Neural crest cell (in vitro differentiated cells): ENCODE measurements around the gene CPA1. TPM values are rescaled to one million over a fixed set of nuclear protein-coding genes. Genes with fewer than 3 reads are reported as not detected.

ENCODE experiments used
- DNase-seq: peaks from one replicate; pipeline ENCODE4 v3.0.0; 2021; ENCODE audit warnings: low read depth, mixed read lengths, low spot score
- H3K27ac Mint-ChIP-seq: one replicate; pipeline ENCODE4 v1.8.0; 2021; ENCODE audit warnings: mild to moderate bottlenecking, mixed read lengths; ENCODE audit not compliant: unreplicated experiment
- H3K27me3 Mint-ChIP-seq: 2 replicates; pipeline ENCODE4 v1.8.0; 2021; ENCODE audit warnings: low read depth, mild to moderate bottlenecking, mixed read lengths
- H3K36me3 Mint-ChIP-seq: 2 replicates; pipeline ENCODE4 v1.8.0; 2021; ENCODE audit warnings: low read depth, mild to moderate bottlenecking, mixed read lengths
- H3K4me1 Mint-ChIP-seq: 2 replicates; pipeline ENCODE4 v1.8.0; 2021; ENCODE audit warnings: mixed read lengths
- H3K4me3 Mint-ChIP-seq: one replicate; pipeline ENCODE4 v1.8.0; 2021; ENCODE audit warnings: mild to moderate bottlenecking, mixed read lengths
- H3K9me3 Mint-ChIP-seq: 2 replicates; pipeline ENCODE4 v1.8.0; 2021; ENCODE audit warnings: mixed read lengths
- total RNA-seq: library from RNA; stranded (reverse); gene quantifications from 2 replicates; pipeline ENCODE4 v1.2.1, GENCODE V29; 2021
- TF ChIP-seq, protein P1 (sequence below): fragments of 200-600 bp; sonication (generic); conservative IDR thresholded peaks from 2 replicates; pipeline ENCODE4 v1.5.0; 2021; ENCODE audit warnings: antibody characterized with exemption, mild to moderate bottlenecking

Gene CPA1
- total RNA-seq, 1 donor from 2014 or later = not detected

DNA sequence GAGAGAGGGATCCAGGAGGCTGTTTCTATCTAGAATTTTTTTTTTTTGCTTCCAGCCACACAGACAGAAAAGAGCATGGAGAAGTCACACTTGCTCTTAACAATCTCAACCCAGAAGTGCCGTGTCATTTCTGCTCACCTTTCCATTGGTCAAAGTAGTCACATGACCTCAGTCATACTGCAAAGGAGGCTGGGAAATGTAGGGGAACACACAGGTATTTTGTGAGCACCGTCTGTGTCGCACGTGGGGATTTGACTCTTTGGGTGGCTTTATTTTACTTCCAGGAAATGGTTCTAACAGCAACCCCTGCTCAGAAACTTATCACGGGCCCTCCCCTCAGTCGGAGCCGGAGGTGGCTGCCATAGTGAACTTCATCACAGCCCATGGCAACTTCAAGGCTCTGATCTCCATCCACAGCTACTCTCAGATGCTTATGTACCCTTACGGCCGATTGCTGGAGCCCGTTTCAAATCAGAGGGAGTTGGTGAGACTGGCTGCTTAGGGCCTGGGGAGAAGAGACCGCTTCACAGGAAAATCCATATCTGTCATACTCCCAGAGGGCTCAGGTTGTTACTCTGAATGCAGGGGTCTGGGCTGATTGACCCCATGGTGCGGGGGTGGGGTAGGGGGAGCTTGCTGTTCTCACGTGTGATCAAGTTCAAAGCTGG, 13.1 kb upstream of the CPA1 start:
- H3K9me3 Mint-ChIP-seq = no peaks in the 10 kb centered on the region
- H3K36me3 Mint-ChIP-seq = no peaks in the 10 kb centered on the region
- no peak for DNase-seq
- no peak overlapping the region for H3K4me3 Mint-ChIP-seq
- H3K4me1 Mint-ChIP-seq = peaks cover 47% of the 10 kb centered on the region
- TF ChIP-seq, protein P1, sequence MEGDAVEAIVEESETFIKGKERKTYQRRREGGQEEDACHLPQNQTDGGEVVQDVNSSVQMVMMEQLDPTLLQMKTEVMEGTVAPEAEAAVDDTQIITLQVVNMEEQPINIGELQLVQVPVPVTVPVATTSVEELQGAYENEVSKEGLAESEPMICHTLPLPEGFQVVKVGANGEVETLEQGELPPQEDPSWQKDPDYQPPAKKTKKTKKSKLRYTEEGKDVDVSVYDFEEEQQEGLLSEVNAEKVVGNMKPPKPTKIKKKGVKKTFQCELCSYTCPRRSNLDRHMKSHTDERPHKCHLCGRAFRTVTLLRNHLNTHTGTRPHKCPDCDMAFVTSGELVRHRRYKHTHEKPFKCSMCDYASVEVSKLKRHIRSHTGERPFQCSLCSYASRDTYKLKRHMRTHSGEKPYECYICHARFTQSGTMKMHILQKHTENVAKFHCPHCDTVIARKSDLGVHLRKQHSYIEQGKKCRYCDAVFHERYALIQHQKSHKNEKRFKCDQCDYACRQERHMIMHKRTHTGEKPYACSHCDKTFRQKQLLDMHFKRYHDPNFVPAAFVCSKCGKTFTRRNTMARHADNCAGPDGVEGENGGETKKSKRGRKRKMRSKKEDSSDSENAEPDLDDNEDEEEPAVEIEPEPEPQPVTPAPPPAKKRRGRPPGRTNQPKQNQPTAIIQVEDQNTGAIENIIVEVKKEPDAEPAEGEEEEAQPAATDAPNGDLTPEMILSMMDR = no peak
- no peak overlapping the region for H3K27ac Mint-ChIP-seq
- no peaks in the 10 kb centered on the region for H3K27me3 Mint-ChIP-seq

DNA sequence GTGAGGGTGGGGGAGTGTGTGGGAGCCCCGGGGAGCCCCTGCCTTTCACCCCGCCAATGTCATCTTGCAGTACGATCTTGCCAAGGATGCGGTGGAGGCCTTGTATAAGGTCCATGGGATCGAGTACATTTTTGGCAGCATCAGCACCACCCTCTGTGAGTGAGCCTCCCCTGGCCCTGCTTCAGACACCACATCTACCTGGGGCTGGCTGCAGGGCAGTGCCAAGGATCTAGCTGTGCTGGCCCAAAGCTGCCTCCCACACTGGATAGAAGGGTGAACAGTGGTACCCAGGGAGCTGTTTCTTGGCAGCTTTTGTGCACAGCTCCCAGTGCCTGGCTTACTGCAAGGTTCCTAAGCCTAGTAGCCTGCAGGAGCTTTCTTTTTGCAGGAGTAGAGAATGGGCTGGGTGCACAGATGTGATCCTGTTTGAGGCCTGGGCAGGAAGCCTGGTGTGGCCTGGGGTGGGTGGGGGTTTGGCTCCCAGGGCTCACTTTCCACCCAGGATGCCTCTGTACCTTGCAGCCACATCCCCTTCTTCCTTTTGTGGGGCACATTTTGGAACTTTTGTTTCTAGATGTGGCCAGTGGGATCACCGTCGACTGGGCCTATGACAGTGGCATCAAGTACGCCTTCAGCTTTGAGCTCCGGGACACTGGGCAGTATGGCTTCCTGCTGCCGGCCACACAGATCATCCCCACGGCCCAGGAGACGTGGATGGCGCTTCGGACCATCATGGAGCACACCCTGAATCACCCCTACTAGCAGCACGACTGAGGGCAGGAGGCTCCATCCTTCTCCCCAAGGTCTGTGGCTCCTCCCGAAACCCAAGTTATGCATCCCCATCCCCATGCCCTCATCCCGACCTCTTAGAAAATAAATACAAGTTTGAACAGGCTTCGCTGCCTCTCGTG, 12.2 kb upstream of the CPA1 start:
- TF ChIP-seq, protein P1 = no peak
- H3K27ac Mint-ChIP-seq = peak overlapping the region; percentile 50
- DNase-seq = no peak
- no peaks in the 10 kb centered on the region for H3K27me3 Mint-ChIP-seq
- H3K4me1 Mint-ChIP-seq = peaks cover 56% of the 10 kb centered on the region
- H3K4me3 Mint-ChIP-seq = no peak overlapping the region
- no peaks in the 10 kb centered on the region for H3K36me3 Mint-ChIP-seq
- no peaks in the 10 kb centered on the region for H3K9me3 Mint-ChIP-seq

DNA sequence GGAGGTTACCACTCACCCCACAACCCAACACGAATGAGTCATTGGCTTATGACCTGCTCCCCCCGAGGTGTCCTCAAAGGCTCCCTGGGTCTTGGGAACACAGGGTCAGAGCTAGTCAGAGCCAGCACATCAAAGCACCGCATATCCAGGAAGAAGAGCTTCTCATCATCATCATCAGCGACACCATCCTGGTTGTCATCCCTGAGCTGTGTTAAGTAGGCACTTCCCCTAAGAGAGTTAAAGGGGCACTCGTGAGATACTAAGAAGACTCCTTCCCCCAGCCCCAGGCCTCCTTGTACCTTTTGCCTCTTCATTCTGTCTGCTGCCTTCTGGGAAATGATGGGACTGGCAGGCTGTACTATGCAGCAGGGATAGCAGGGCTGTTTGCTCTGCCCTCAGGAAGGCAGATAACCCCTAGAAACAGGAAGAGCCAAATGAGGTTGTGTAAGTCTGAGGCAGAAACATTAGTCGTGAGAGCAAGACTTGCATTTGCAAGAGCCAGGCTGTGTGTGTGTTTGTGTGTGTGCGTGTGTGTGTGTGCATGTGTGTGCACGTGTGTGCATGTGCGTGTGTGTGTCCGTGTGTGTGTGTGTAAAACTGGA, 11.1 kb upstream of the CPA1 start:
- Mint-ChIP-seq H3K27me3 (no peaks in the 10 kb centered on the region), H3K4me3 (no peak overlapping the region), H3K27ac (peak overlapping the region; percentile 27), H3K36me3 (no peaks in the 10 kb centered on the region), H3K4me1 (peaks cover 64% of the 10 kb centered on the region), H3K9me3 (no peaks in the 10 kb centered on the region)
- DNase-seq = no peak
- TF ChIP-seq, protein P1 = no peak

DNA sequence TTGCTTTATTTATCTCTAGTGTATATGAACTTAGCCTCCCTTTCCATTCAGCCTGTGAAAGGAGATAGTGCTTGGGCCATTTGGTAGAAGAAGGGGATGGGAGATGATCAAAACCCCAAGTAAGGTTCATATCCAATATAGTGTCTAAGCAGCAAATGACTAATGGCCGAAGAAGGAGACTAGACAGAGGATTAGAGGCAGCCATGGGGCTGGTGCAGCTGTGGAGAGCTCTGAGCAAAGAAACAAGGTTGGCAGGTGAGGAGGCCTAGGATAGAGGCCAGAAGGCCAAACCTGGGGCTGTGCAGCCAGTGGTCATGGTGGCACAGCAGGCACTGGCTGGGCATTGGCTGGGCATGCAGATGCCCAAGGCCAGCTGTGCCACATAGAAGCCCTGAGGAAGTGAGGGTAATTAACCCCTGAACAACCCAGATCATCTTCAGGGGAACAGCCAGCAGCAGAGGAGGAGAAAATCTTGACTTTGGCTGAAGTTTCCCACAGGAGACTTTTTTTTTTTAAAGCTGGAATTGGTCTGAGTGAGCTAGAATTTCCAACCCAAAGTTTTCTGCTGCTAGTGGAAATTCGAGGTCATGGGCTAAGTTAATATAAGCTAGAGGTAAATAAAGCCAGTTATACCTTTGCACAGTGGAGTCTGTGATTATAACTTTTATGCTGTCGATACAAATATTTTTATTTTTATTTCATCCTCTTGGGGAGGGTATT, 10.3 kb upstream of the CPA1 start:
- H3K4me3 Mint-ChIP-seq = no peak overlapping the region
- H3K9me3 Mint-ChIP-seq = no peaks in the 10 kb centered on the region
- H3K4me1 Mint-ChIP-seq = peaks cover 64% of the 10 kb centered on the region
- H3K36me3 Mint-ChIP-seq = no peaks in the 10 kb centered on the region
- TF ChIP-seq, protein P1 = no peak
- no peak for DNase-seq
- H3K27ac Mint-ChIP-seq = no peak overlapping the region
- H3K27me3 Mint-ChIP-seq = no peaks in the 10 kb centered on the region

DNA sequence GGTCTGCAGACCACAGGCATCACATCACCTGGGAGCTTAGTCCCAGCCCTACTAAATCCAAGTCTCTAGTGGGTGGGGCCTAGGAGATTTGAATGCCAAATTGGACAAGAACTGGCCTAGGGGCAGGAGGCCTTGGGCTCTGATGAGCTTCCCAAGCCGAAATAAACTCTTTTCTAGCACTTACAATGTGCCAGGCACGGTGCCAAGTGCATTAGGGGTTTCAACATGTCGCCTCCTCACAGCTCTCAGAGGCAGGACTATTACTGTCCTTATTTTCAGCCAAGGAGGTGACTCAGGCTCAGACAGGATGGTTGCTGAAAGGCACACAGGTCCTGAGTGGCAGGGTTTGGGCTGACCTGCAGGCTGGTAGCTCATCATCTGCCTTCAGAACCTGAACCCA, 9.2 kb upstream of the CPA1 start:
- no peaks in the 10 kb centered on the region for H3K27me3 Mint-ChIP-seq
- H3K27ac Mint-ChIP-seq = no peak overlapping the region
- no peaks in the 10 kb centered on the region for H3K9me3 Mint-ChIP-seq
- TF ChIP-seq, protein P1 = no peak
- peaks cover 54% of the 10 kb centered on the region for H3K4me1 Mint-ChIP-seq
- H3K4me3 Mint-ChIP-seq = no peak overlapping the region
- H3K36me3 Mint-ChIP-seq = no peaks in the 10 kb centered on the region
- no peak for DNase-seq
